Neutrophil (primary cell): ENCODE results near the gene CRYGA.
"Not testable (repeated sequence)": the region's sequence is repeated elsewhere in the genome, so short reads cannot be mapped to it uniquely, and the experiment has no call there.

Experiments used
- H3K27ac ChIP-seq: fragments of 200-600 bp; sonication (generic); 2 replicates; pipeline ENCODE4 v1.5.1; 2016; ENCODE audit warnings: mild to moderate bottlenecking, moderate library complexity
- H3K27me3 ChIP-seq: fragments of 200-600 bp; sonication (generic); 2 replicates; pipeline ENCODE4 v1.6.0; 2016; ENCODE audit warnings: mild to moderate bottlenecking
- H3K36me3 ChIP-seq: fragments of 200-600 bp; sonication (generic); 2 replicates; pipeline ENCODE4 v1.5.1; 2017
- H3K4me1 ChIP-seq, 2 experiments: fragments of 200-600 bp in 1 of 2; sonication (generic) in 1 of 2; 1 replicate in 1 of 2; 2 replicates in 1 of 2; pipeline versions ENCODE4 v1.5.1 to v1.6.1; 2013 to 2016; ENCODE audit warnings: low read depth in 1 of 2, low read length in 1 of 2, mild to moderate bottlenecking in 1 of 2, moderate library complexity in 1 of 2; ENCODE audit not compliant: control insufficient read depth in 1 of 2, insufficient read depth in 1 of 2
- H3K4me3 ChIP-seq, 2 experiments: fragments of 200-600 bp in 1 of 2; sonication (generic) in 1 of 2; 1 replicate in 1 of 2; 2 replicates in 1 of 2; pipeline ENCODE4 v1.5.1; 2013 to 2016; ENCODE audit warnings: low read depth in 1 of 2, low read length in 1 of 2, mild to moderate bottlenecking in 1 of 2, moderate library complexity in 1 of 2
- H3K9me3 ChIP-seq: fragments of 200-600 bp; sonication (generic); 2 replicates; pipeline ENCODE4 v1.5.1; 2016
- CTCF ChIP-seq: fragments of 200-600 bp; sonication (generic); IDR thresholded peaks from 2 replicates; pipeline ENCODE4 v1.5.1; 2016; ENCODE audit warnings: antibody characterized with exemption

The CRYGA gene

GRCh38 chr2:208112969-208113368, 50.4 kb downstream of the CRYGA start:
- H3K27me3 ChIP-seq, result peaks cover 35% of the 10 kb centered on the region
- no peak overlapping the region for H3K27ac ChIP-seq
- no peak for TF ChIP-seq CTCF
- no peaks in the 10 kb centered on the region for H3K36me3 ChIP-seq
- H3K4me1 ChIP-seq, result no peaks in the 10 kb centered on the region
- H3K9me3 ChIP-seq, result no peaks in the 10 kb centered on the region
- H3K4me3 ChIP-seq, result no peak overlapping the region

- not testable (repeated sequence) for H3K4me1 ChIP-seq, H3K27ac ChIP-seq, H3K4me3 ChIP-seq, H3K9me3 ChIP-seq, H3K36me3 ChIP-seq
- peaks cover 35% of the 10 kb centered on the region for H3K27me3 ChIP-seq
These were observed 51.1 kb downstream of the CRYGA start for GRCh38 chr2:208112273-208112745.
